B cell (primary cell): Measurements from ENCODE around the gene LRATD1. TPM values are rescaled to one million over a fixed set of nuclear protein-coding genes. Genes with fewer than 3 reads are reported as not detected.

Experiments
- ATAC-seq: fragments of 200-7000 bp; cut with Tn5 transposase; one replicate; pipeline ENCODE4 v1.10.0; 2021; ENCODE audit warnings: low read depth, mild to moderate bottlenecking, moderate number of reproducible peaks, moderate library complexity
- CTCF ChIA-PET: fragments of 350-600 bp; sonication (Branson Sonifier 250); formaldehyde crosslinking; loops from one replicate; lab custom pipeline; 2021; ENCODE audit warnings: antibody characterized with exemption, inconsistent platforms; lab: Charles Lee
- POLR2A ChIA-PET: fragments of 350-600 bp; sonication (Branson Sonifier 250); formaldehyde crosslinking; loops from one replicate; lab custom pipeline; 2021; ENCODE audit warnings: antibody characterized with exemption; lab: Charles Lee
- DNase-seq: peaks from one replicate; pipeline ENCODE4 v3.0.0; 2013
- H2AFZ ChIP-seq: 2 replicates; pipeline ENCODE4 v1.6.1; 2012; ENCODE audit warnings: mild to moderate bottlenecking, low read depth, low read length; ENCODE audit not compliant: insufficient read depth, poor library complexity, severe bottlenecking
- H3K27ac ChIP-seq, 2 donors: 1 replicate in 1 of 2; 2 replicates in 1 of 2; pipeline ENCODE4 v1.5.1; 2012 to 2013; ENCODE audit warnings: low read length in 2 of 2, mild to moderate bottlenecking in 2 of 2, moderate library complexity in 1 of 2
- H3K27me3 ChIP-seq, 4 experiments: fragments of 200-600 bp in 1 of 4; sonication (generic) in 1 of 4; replicated peaks in 1 of 4; 1 replicate in 2 of 4; 2 replicates in 2 of 4; pipeline versions ENCODE4 v1.6.1 to v1.7.0; 2013 to 2016; ENCODE audit warnings: low read length in 3 of 4, mild to moderate bottlenecking in 2 of 4, mixed read lengths in 1 of 4, moderate library complexity in 1 of 4; ENCODE audit not compliant: insufficient read depth in 4 of 4, control insufficient read depth in 3 of 4; ENCODE audit errors: control extremely low read depth in 1 of 4
- H3K36me3 ChIP-seq, 2 experiments: replicated peaks in 1 of 2; 1 replicate in 1 of 2; 2 replicates in 1 of 2; pipeline versions ENCODE4 v1.6.1 to v1.7.1; 2013; ENCODE audit warnings: low read length in 1 of 2; ENCODE audit not compliant: insufficient read depth in 2 of 2, control insufficient read depth in 1 of 2; ENCODE audit errors: control extremely low read depth in 1 of 2, extremely low read depth in 1 of 2
- H3K4me1 ChIP-seq, 2 donors: fragments of 200-600 bp in 1 of 2; sonication (generic) in 1 of 2; 1 replicate in 1 of 2; 2 replicates in 1 of 2; pipeline versions ENCODE4 v1.5.1 to v1.6.1; 2013 to 2017; ENCODE audit warnings: low read length in 2 of 2; ENCODE audit not compliant: control insufficient read depth in 2 of 2, insufficient read depth in 2 of 2
- H3K4me2 ChIP-seq: replicated peaks from 2 replicates; pipeline ENCODE3; 2012; ENCODE audit warnings: mild to moderate bottlenecking, low read depth, low read length; ENCODE audit not compliant: poor library complexity, severe bottlenecking
- H3K4me3 ChIP-seq, 5 experiments: fragments of 200-600 bp in 1 of 5; sonication (generic) in 1 of 5; 1 replicate in 3 of 5; 2 replicates in 2 of 5; pipeline versions ENCODE4 v1.5.1 to v1.7.0; 2011 to 2016; ENCODE audit warnings: low read length in 4 of 5, mild to moderate bottlenecking in 4 of 5, low read depth in 2 of 5, control low read depth in 1 of 5, moderate library complexity in 1 of 5; ENCODE audit not compliant: insufficient read depth in 1 of 5; ENCODE audit errors: control extremely low read depth in 1 of 5, extremely low read depth in 1 of 5
- H3K79me2 ChIP-seq: fragments of 200-600 bp; sonication (generic); one replicate; pipeline ENCODE4 v1.6.0; 2016; ENCODE audit warnings: low read length; ENCODE audit not compliant: control insufficient read depth, insufficient read depth
- H3K9ac ChIP-seq: fragments of 200-600 bp; sonication (generic); 2 replicates; pipeline ENCODE4 v1.6.1; 2017; ENCODE audit warnings: mild to moderate bottlenecking, low read length, moderate library complexity
- H3K9me3 ChIP-seq, 3 donors: one replicate each; pipeline versions ENCODE4 v1.6.1 to v1.7.1; 2013; ENCODE audit warnings: low read length in 2 of 3; ENCODE audit not compliant: control insufficient read depth in 2 of 3, insufficient read depth in 1 of 3; ENCODE audit errors: control extremely low read depth in 1 of 3
- H4K20me1 ChIP-seq: 2 replicates; pipeline ENCODE4 v1.6.0; 2012; ENCODE audit warnings: mild to moderate bottlenecking, low read length; ENCODE audit not compliant: insufficient read depth, control insufficient read depth, poor library complexity, severe bottlenecking
- H3K27ac Mint-ChIP-seq: one replicate; pipeline ENCODE4 v1.8.0; 2021; ENCODE audit warnings: mixed read lengths
- H3K27me3 Mint-ChIP-seq: one replicate; pipeline ENCODE4 v1.8.0; 2021; ENCODE audit warnings: mixed read lengths
- H3K4me1 Mint-ChIP-seq: one replicate; pipeline ENCODE4 v1.8.0; 2021; ENCODE audit warnings: mixed read lengths
- H3K4me3 Mint-ChIP-seq: one replicate; pipeline ENCODE4 v1.8.0; 2021; ENCODE audit warnings: mixed read lengths
- H3K9me3 Mint-ChIP-seq: one replicate; pipeline ENCODE4 v1.8.0; 2022; ENCODE audit warnings: mixed read lengths; ENCODE audit not compliant: insufficient read depth
- EZH2 ChIP-seq: IDR thresholded peaks from 2 replicates; pipeline ENCODE4 v1.6.1; 2012; ENCODE audit warnings: borderline replicate concordance, low read depth, mild to moderate bottlenecking, moderate library complexity, low read length; ENCODE audit not compliant: insufficient read depth, poor library complexity, severe bottlenecking
- WGBS: methylation state at CpG from one replicate; pipeline ENCODE4 v1.1.5; 2013; ENCODE audit warnings: missing lambda C conversion rate; ENCODE audit not compliant: insufficient coverage; 5-methylcytosine and 5-hydroxymethylcytosine counted together
- intact Hi-C: fragments of 100-400 bp; cut with micrococcal nuclease; formaldehyde crosslinking; loops from one replicate; pipeline ENCODE4 v1.10.0; 2022
- polyA plus RNA-seq: library from polyadenylated mRNA; depleted of rRNA; stranded (reverse); fragments of >200 nt; gene quantifications from 2 replicates; pipeline ENCODE4 v1.2.3, GENCODE V29; 2012
- total RNA-seq, 2 donors: library from RNA; stranded (reverse); fragments of 120-200 nt in 1 of 2; gene quantifications; 1 replicate in 1 of 2; 2 replicates in 1 of 2; pipeline versions ENCODE4 v1.2.3 to v1.2.4, GENCODE V29; 2013 to 2022
- TF ChIP-seq, protein P1 (sequence below): fragments of 200-600 bp; IDR thresholded peaks from one replicate; pipeline ENCODE4 v1.8.0; 2022; ENCODE audit warnings: antibody characterized with exemption, mild to moderate bottlenecking

The LRATD1 gene
- total and polyA plus RNA-seq, 2 donors (not counting 1 experiment from before 2014, with no cell fraction given): not detected

DNA sequence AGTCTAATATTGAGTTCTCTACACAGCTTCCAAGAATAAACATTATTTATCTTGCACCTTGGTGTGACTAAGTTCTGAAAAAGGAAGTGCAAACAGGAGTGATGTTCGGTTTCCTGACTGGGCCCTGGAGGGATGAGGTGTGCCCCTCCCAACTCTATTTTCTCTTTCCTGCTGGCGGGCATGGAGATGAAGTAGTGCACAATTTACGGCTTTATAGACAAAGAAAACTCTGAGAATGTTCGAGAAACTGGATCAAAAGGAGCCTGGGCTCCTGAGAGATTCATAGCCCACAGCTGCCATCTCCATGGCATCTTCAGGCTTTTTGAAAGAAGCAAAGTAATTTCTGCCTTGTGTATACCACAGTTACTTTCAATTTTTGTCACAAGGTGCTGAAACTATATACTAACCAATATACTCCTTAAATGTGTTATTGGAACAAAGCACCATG is 22.3 kb downstream of the LRATD1 start:
- TF ChIP-seq, protein P1, sequence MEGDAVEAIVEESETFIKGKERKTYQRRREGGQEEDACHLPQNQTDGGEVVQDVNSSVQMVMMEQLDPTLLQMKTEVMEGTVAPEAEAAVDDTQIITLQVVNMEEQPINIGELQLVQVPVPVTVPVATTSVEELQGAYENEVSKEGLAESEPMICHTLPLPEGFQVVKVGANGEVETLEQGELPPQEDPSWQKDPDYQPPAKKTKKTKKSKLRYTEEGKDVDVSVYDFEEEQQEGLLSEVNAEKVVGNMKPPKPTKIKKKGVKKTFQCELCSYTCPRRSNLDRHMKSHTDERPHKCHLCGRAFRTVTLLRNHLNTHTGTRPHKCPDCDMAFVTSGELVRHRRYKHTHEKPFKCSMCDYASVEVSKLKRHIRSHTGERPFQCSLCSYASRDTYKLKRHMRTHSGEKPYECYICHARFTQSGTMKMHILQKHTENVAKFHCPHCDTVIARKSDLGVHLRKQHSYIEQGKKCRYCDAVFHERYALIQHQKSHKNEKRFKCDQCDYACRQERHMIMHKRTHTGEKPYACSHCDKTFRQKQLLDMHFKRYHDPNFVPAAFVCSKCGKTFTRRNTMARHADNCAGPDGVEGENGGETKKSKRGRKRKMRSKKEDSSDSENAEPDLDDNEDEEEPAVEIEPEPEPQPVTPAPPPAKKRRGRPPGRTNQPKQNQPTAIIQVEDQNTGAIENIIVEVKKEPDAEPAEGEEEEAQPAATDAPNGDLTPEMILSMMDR: no peak
- TF ChIP-seq EZH2: no peak
- 37% methylated on average over 2 of the region's 4 CpGs for WGBS
- Histone ChIP-seq H3K4me2 (no peak overlapping the region), H3K79me2 (no peaks in the 10 kb centered on the region), H3K9me3 (no peaks in the 10 kb centered on the region), H3K27ac (no peak overlapping the region), H3K9ac (no peak overlapping the region), H2AFZ (no peak overlapping the region), H3K27me3 (no peaks in the 10 kb centered on the region), H3K4me3 (no peak overlapping the region), H4K20me1 (no peaks in the 10 kb centered on the region), H3K36me3 (no peaks in the 10 kb centered on the region), H3K4me1 (no peaks in the 10 kb centered on the region)
- Mint-ChIP-seq H3K4me3 (no peak overlapping the region), H3K4me1 (no peaks in the 10 kb centered on the region), H3K27me3 (no peaks in the 10 kb centered on the region), H3K9me3 (no peaks in the 10 kb centered on the region), H3K27ac (no peak overlapping the region)
- DNase-seq: no peak
- intact Hi-C loops: no loop called here
- ChIA-PET POLR2A (no interaction called here), CTCF (no interaction called here)
- ATAC-seq: no peak

DNA sequence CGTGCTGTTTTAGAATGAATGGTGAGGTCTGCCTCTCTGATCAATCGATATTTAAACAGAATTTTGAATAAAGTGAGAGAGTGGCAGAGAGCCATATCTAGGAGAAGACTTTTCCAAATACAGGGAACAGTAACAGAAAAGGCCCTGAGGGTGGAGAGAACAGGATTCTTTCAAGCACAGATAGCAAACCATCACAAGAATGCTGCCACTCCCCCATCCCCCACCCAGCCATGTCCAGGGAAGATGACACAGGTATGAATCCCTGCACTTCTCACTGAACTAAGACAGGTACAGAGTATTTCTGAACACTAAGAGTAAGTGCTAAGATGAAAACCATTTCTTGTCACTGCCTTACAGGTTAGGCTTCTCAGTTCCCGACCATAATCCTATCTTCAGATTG is 23.6 kb downstream of the LRATD1 start:
- no peak overlapping the region for H3K27ac ChIP-seq
- ChIA-PET POLR2A (no interaction called here), CTCF (no interaction called here)
- no peaks in the 10 kb centered on the region for H3K9me3 ChIP-seq
- Mint-ChIP-seq H3K27ac (no peak overlapping the region), H3K27me3 (no peaks in the 10 kb centered on the region), H3K4me3 (no peak overlapping the region), H3K4me1 (no peaks in the 10 kb centered on the region), H3K9me3 (no peaks in the 10 kb centered on the region)
- no peaks in the 10 kb centered on the region for H3K79me2 ChIP-seq
- H3K9ac ChIP-seq: no peak overlapping the region
- no CpG with 5 or more reads among the region's 3 CpGs for WGBS
- no peak for ATAC-seq
- no peak overlapping the region for H3K4me3 ChIP-seq
- no peak for DNase-seq
- H3K4me2 ChIP-seq: no peak overlapping the region
- TF ChIP-seq EZH2: no peak
- TF ChIP-seq, protein P1: no peak
- intact Hi-C loops: no loop called here
- no peaks in the 10 kb centered on the region for H3K27me3 ChIP-seq
- H3K36me3 ChIP-seq: no peaks in the 10 kb centered on the region
- no peak overlapping the region for H2AFZ ChIP-seq
- H3K4me1 ChIP-seq: no peaks in the 10 kb centered on the region
- H4K20me1 ChIP-seq: no peaks in the 10 kb centered on the region
